ENCODE results near the gene PRKD2.
"Not testable (repeated sequence)": the region's sequence is repeated elsewhere in the genome, so short reads cannot be mapped to it uniquely, and the experiment has no call there.

PRKD2 gene

DNA sequence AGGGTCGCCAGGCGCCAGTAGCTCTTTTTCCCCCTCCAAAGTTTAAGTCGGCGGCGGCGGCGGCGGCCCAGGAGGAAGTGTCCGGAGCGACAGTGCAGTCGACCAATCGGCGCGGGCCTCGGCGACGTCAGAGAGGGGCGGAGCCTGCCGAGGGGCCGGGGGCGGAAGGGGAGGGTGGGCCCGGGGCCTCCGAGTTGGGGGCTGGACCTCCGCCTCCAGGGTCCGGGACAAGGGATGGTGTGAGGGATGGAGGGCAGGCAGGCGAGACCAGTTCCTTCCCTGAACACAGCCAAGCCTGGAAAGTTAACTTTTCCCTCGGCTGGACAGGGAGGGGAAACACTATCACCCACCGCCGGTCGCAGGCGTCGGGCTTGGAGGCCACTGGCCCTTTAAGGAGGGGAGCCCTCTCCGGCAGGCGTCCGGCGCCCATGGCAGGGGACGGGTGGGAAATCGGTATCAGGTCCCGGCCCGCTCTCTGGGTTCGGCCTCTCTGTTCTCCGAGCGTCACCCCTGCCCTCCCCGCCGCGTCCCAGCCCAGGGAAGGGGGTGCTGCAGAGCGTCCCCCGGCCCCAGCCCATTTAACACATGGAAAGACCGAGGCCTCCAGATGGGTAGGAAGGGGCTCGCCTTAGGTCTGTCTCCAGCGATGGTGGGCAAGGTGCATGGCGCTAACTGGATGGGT lies at the start of gene PRKD2:
Gene PRKD2 (minus strand): TSS at position 81 of the 682 bp plus-strand sequence. CDS start 744 bp downstream, outside the sequence.
- DNase-seq (ENCODE audit: low read depth) = peak; percentile 58

DNA sequence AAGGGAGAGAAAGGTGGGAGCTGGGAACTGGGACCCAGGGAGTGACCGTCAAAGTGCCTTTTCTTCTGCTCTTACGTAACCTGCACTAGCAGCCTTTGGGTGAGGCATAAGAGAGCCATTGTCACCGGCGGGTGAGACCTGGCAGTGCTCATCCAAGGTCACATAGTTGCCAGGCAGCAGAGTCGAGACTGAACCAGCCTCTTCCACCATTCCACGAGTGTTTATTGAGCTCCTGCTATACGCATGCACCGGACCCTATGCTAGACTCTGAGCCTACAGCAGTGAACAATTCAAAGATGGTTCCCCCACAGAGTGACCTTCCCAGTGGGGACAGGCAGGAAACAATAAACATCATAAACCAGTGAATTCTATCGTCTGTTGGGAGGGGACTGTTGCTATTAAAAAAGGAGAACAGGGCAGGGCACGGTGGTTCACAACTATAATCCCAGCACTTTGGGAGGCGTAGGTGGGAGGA lies 47.9 kb upstream of the PRKD2 start:
- no peak for DNase-seq (ENCODE audit: low read depth)

DNA sequence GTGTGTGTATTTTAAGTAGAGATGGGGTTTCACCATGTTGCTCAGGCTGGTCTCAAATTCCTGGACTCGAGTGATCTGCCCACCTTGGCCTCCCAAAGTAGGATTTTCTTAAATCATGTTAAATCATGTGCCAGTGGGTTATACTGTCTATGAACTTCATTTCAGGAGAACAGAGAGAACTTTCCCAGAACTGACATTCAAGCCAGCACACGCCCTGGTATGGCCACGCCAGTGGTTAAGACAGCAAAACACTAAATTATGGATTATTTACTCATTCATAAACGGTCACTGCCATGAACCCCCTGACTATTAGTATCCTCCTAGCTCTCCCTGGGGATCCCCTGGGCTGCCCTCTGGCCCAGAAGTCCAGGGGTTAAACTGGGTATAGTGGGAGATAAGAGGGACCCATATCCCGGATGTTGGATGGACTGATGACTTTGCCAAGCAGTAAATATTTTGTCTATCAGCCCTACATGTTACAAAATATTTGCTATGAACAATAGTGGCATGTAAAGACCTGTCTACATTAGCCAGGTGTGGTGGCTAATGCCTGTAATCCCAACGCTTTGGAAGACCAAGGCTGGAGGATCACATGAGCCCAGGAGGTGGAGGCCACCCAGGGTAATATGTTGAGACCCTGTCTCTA lies 45.5 kb upstream of the PRKD2 start:
- DNase-seq (ENCODE audit: low read depth) = no peak

DNA sequence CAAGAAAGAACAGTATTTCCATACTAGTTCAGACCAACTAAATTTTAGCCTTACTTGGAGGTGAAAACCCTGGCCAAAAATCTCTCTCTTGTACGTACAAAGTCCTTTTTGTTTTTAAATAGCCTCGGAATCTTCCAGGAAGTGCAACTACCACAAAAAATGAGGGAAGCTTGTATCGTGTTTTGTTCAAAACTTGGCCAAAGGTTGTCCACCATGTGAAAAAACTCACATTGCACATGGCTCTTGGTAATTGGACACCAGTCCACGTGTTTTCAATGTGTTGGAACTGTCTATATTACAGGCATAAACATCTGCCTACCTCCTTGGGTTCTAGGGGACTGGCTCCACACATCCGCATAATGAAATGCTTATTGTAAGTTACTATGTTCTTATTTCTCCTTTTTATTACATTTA lies 44.5 kb upstream of the PRKD2 start:
- peak; percentile 64 for DNase-seq (ENCODE audit: low read depth)

DNA sequence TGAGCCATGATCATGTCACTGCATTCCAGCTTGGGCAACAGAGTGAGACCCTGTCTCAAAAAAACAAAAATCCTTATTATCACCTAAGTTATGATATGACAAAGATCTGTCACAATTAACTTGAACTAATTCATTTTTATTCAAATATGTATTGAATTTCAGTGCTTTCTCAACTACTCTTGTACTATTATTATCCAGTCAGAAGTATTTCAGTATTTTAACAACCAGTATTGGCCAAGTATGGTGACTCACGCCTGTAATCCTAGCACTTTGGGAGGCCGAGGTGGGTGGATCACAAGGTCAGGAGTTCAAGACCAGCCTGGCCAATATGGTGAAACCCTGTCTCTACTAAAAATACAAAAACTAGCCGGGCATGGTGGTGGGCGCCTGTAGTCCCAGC lies 44.0 kb upstream of the PRKD2 start:
- DNase-seq (ENCODE audit: low read depth) = not testable (repeated sequence)

DNA sequence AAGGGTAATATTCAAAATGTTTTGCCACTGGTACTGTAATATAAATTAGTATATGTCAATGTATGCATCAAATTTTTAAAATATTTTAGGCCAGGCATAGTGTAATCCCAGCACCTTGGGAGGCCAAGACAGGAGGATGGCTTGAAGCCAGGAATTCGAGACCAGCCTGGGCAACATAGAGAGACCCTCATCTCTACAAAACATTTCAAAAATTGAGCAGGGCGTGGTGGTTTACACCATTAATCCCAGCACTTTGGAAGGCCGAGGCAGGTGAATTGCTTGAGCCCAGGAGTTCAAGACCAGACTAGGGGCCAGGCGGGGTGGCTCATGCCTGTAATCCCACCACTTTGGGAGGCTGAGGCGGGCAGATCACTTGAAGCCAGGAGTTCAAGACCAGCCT lies 43.4 kb upstream of the PRKD2 start:
- no peak for DNase-seq (ENCODE audit: low read depth)

- peak; percentile 99 for DNase-seq (ENCODE audit: low read depth)
Measured at GRCh38 chr19:46759817-46760333, 43.0 kb upstream of the PRKD2 start.

DNA sequence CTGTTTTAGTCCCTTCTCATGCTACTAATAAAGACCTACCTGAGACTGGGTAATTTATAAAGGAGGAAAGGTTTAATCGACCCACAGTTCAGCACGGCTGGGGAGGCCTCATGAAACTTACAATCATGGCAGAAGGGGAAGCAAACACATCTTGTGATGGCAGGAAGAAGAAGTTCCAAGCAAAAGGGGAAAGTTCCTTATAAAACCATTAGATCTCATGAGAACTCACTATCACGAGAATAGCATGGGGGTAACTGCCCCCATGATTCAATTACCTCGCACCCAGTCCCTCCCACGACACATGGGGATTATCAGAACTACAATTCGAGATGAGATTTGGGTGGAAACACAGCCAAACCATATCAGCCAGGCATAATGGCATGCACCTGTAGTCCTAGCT lies 42.3 kb upstream of the PRKD2 start:
- DNase-seq (ENCODE audit: low read depth) = no peak

- no peak for DNase-seq (ENCODE audit: low read depth)
Measured at GRCh38 chr19:46756544-46756888, 39.6 kb upstream of the PRKD2 start.

- no peak for DNase-seq (ENCODE audit: low read depth)
Measured at GRCh38 chr19:46755853-46756543, 39.1 kb upstream of the PRKD2 start.

- DNase-seq (ENCODE audit: low read depth) = no peak
Measured at GRCh38 chr19:46755077-46755852, 38.4 kb upstream of the PRKD2 start.

GRCh38 chr19:46753420-46754155 lies 36.7 kb upstream of the PRKD2 start:
- no peak for DNase-seq (ENCODE audit: low read depth)

DNA sequence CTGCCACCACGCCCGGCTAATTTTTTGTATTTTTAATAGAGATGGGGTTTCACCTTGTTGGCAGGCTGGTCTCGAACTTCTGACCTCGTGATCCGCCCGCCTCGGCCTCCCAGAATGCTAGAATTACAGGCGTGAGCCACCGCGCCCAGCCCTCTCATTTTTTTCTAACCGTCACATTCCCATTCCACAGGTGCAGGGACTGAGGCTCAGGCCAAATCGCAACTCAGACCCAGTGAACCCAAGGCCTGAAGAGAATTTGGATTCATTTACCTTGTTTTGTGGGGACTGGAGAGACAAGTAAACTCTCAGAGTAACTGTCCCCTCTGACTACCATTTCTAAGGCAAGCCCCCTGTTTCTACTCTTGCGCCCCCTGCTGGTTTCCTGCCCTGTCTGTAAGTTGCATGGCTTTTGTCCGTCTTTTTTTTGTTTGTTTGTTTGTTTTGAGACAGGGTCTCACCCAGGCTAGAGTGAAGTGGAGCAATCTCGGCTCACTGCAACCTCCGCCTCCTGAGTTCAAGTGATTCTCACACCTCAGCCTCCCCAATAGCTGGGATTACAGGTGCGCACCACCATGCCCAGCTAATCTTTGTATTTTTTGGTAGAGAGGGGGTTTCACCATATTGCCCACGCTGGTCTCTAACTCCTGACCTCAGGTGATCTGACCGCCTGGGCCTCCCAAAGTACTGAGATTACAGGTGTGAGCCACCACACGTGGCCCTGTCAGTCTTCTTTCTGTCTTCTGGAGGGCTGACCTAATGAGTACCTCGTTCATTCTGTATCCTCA lies 31.6 kb upstream of the PRKD2 start:
- DNase-seq (ENCODE audit: low read depth) = no peak

DNA sequence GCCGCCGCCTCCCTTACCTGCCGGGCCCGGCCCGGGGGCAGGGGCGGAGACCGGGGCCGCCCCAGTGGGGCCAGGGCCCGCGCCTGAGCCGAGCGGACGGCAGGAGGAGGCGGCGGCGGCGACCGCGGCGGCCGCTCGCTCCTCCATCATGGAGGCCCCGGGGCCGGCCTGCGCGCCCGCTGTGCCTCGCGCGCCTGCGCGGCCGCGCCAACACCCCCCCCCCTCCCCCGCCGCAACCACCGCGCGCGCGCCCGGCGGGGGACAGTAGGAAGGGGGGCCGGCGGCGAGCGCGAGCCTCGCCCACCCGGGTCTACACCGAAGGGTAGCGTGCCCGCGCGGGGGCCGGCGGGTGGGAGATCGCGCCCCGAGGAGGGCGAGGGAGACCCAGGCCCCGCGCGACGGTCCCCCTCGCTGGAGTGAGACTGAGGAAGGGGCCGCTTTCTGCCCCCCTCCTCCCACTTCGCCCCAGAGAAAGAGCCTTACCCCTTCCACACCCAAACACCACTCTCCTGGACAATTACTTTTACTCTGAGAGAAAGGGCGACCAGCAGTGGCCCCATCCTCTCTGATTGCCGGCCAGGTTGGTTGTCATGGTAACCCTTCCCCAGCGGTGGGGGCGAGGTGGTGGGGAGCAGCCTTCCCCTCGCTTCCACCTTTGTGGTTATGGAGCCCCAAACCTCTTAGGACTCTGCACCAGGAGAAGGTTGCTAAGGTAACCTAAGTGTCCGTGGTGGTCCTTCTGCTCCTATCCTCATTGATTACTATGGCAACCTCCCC lies 29.6 kb upstream of the PRKD2 start, which contains the start of gene STRN4:
Gene STRN4 (minus strand): TSS at position 170 of the 777 bp plus-strand sequence. CDS start 20 bp downstream, at position 150.
- DNase-seq (ENCODE audit: low read depth) = no peak

- DNase-seq (ENCODE audit: low read depth) = no peak
Measured at GRCh38 chr19:46745521-46746280, 28.8 kb upstream of the PRKD2 start, which contains the start of gene FKRP. Gene FKRP, plus strand, starts transcription at chr19:46746057. Its CDS starts 9,394 bp downstream, at chr19:46755451.

GRCh38 chr19:46745030-46745429 lies 28.1 kb upstream of the PRKD2 start:
- no peak for DNase-seq (ENCODE audit: low read depth)

GRCh38 chr19:46744005-46744691 lies 27.2 kb upstream of the PRKD2 start:
- DNase-seq (ENCODE audit: low read depth) = no peak

GRCh38 chr19:46742926-46743480 lies 26.1 kb upstream of the PRKD2 start:
- DNase-seq (ENCODE audit: low read depth) = no peak

Measured in GM04504 (cell line).